Measurements from ENCODE around the gene GPRIN2.
"Not testable (repeated sequence)": the region's sequence is repeated elsewhere in the genome, so short reads cannot be mapped to it uniquely, and the experiment has no call there.

GPRIN2 gene

DNA sequence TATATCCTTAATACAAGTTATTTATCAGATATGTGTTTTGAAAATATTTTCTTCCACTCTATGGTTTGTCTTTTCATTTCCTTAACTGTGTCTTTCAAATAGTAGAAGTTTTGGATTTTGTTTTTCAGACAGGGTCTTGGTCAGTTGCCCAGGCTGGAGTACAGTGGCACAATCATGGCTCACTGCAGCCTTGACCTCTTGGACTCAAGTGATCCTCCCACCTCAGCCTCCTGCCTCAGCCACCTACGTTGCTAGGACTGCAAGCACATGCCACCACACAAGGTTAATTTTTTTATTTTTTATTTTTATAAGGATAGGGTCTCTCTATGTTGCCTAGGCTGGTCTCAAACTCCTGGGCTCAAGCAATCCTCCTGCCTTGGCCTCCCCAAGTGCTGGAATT, 24.2 kb downstream of the GPRIN2 start:
- not testable (repeated sequence) for DNase-seq

DNA sequence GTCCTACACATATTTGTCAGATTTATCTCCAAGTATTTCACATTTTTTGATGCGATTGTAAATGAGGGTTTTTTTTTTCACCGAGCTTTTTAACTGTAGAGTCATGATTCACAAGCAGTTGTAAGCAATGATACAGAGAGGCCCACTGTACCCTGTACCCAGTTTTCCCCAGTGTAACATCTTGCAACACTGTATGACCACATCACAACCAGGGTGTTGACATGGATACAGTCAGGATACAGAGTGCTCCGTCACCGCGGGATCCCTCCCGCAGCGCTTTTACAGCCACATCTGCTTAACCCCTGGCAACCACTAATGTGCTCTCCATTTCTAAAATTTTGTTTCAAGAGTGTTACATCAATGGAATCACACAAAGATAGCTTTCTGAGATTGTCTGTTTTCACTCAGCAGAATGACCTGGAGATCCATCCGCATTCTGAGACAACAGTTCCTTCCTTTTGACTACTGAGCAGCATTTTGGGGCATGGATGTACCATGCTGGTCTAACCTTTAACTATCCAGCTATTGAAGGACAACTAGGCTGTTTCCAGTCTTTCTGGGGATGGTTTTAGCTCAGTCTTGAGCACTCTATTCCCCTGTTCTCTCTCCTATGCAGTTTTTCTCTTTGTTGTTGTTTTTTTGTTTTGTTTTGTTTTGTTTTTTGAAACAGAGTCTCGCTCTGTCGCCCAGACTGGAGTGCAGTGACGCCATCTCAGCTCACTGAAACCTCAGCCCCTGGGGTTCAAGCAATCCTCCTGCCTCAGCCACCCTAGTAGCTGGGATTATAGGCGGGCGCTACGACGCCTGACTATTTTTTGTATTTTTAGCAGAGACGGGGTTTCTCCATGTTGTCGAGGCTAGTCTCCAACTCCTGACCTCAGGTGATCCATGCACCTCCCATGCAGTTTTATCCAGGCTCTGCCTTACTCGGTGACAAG, 25.9 kb downstream of the GPRIN2 start:
- DNase-seq: no peak

DNA sequence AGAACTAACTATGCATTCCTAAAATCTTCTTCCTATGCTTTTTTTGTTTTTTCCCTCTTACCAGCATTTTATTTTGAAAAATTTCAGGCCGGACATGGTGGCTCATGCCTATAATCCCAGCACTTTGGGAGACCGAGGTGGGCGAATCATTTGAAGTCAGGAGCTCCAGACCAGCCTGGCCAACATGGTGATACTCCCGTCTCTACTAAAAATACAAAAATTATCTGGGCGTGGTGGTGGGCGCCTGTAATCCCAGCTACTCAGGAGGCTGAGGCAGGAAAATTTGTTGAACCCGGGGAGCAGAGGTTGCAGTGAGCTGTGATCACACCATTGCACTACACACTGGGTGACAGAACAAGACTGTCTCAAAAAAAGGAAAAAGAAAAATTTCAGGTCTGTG, 26.7 kb downstream of the GPRIN2 start:
- DNase-seq: not testable (repeated sequence)

DNA sequence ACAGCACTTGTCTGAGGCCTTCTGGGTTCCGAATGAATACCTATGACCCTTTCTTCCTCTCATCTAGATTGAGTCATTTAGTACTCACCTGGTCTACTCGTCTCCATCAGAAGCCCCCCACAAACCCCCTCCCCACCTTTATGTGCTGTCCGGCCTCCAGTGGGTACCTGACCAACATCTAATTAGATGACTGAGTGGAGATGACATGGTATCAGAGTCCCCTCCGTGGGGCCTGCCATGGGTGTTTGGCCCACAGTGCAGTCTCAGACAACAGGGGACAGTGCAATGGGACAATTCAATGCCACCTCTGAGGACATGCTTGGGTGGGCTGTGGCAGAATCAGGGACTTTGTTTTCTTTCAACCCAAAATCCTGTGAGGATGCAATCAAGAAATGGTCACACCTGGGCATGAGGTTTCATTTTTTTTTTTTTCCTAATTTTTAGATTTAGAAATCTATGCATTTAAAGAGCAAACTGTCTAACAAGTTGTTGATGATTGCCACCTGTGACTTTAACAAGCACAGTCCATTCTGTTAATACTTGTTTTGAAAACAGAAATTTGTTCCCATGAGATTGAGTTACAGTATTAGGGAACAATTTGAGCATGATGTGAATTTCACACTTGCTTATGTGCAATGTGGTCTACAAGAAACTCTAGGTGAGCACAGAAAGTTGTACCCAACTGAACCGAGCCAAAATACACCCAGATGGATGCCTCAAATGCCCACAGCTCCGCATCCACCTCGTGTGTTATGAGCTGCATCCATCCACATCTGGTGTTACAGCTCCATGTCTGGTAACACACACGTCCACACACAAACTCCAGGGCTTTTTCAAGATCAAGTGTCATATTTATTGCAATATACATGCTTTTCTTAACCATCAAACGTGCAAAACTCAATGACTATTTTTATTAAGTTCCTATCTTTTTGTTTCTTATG, 27.5 kb downstream of the GPRIN2 start:
- no peak for DNase-seq

DNA sequence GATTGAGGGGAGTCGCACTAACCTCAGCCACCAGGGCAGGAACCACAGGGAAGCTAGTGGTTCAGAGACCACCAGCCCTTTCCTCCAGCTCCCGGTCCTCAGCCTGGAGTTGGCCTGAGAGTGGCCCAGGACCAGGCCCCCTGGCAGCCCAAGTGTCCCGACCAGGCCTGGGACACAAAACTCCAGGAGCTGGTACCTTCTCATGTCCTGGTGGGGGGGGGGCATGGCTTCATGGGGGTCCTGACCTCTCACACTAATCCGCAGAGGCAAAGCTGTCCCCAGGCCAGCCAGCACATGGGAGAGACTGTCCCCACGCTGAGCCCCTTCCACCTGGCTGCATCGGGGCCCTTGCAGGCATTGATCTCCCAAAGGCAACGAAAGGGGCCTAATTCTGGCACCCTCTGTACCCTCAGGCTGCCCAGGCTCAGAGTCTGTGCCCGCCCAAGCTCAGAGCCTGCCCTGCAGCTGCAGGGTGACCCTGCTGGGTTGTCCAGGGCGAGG, 28.2 kb downstream of the GPRIN2 start:
- no peak for DNase-seq

DNA sequence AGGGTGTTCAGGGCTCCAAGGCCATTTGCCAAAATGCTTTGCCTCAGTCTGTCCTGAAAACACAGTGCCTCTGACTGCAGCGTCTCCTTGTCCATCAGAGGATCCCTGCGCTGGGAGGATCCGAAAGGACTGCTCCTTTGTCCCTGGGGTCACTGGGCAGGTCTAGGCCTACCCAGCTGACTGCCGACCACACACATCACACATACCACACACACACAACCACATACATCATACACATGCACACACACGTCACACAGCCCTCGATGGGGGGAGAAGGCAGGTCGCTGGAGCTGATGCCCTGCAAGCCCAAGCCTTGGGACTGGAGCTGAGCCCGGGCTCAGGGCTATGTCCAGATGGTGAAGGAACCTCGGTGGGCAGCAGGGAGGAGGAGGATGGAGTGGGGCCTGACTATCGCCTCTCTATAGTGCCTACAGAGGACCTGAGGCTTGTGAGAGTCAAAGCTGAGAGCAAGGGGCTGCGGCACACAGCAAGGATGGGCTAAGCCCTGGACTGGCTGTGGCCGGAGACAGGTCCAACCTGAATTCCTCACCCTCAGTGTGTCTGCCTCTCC, 29.1 kb downstream of the GPRIN2 start:
- no peak for DNase-seq

DNA sequence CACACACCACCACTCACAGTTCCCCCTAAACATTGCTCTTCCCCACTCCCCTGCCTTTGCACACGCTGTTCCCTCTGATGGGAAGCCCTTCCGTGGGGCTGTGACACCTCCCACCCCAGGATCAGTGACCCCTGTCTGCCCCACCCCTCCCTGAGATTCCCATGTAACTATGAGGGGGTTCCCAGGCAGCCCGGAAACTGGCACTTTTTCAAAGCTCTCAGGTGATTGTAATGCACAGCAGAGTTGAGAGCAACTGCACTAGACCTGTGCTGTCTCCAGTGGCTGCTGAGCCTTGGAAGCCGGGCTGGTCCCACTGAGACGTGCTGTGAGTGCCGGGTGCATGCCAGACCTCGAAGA, 29.8 kb downstream of the GPRIN2 start:
- no peak for DNase-seq

- DNase-seq: no peak
These were observed 30.4 kb downstream of the GPRIN2 start for GRCh38 chr10:46525824-46526681.

DNA sequence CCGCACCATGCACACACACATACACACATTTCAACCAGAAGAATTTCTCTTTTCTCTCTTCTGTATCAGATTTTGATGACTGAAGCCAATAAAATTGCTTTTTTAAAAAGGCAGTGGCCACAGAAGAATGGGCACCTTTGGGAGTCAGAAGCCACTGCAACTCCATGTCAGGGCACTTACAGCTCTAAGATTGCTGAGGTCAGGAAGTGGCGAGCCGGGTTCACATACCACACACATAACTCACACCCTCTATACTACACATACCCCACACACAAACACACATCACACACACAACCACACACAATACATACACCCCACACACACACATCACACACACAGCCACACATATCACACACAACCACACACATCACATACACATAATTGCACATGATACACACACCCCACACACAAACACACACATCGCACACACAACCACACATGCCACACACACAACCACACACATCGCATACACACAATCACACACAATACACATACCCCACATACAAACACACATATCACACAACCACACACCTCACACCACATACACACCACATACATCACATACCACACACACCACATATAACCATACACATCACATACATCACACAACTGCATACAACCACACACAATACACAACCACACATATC, 31.2 kb downstream of the GPRIN2 start:
- DNase-seq: no peak

DNA sequence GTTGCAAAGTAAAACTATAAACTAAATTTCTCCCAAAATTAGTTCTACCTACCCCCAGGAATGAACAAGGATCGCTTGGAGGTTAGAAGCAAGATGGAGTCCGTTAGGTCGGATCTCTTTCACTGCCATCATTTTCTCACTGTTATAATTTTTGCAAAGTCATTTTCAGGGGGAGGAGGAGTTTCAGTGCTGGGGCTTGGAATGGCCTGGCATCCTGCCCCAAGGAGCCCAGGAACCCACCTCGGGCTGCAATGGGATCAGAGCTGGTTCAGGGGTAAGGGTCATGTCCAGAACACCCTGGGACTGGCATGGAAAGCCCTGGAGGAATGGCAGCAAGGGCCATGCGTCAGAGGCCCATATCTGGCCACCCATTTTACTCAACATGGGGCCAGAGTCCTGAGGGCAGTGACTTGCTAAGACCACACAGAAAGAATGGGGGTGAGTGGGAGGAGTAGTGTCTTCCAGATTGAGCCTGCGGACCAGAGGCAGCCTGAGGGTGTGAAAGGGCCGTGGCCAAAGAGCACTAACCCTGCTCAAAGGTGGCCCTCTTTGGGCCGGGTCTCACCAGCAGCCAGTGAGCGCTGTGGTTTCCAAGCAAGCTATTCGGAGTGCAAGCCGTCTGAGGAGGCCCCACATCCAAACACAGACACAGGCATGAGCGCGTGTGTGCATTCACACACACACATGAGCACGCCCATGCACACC, 31.8 kb downstream of the GPRIN2 start:
- no peak for DNase-seq

GRCh38 chr10:46523962-46524471, 32.4 kb downstream of the GPRIN2 start:
- no peak for DNase-seq

GRCh38 chr10:46523119-46523961, 33.1 kb downstream of the GPRIN2 start:
- DNase-seq: no peak

DNA sequence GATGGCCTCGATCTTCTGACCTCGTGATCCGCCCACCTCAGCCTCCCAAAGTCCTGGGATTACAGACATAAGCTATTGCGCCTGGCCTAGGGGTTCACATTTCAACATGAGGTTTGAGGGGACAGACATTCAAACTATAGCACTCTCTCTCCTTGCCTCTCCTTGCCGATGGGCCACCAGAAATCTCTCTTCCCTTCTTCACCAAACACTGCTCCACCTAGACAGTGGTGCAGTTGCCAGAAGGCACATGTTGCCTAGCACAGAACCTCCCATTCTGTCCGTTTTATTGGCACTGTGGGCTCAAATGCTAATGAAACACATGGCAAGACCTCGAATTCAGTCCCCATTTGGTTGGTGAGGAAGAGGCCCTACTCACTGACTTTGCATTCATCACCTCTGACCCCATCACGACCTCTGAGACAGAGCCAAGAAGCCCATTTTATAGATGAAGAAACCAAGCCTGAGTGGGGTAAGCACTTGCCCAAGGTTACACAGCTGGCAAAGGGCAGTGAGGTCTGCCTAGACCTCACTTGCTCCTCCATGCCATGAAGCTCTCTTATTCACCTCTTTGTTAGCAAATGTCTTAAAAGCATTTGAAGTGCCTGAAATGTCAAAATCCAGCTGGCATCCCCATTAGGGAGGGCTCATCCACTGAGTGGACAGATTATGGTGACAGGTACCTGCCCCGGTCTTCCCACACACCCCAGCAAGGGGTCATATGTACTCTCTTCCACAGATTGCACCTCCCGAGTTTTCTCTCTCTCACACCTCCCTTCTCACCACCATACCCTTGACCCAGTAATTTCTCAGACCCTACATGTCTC, 34.0 kb downstream of the GPRIN2 start:
- DNase-seq: no peak

DNA sequence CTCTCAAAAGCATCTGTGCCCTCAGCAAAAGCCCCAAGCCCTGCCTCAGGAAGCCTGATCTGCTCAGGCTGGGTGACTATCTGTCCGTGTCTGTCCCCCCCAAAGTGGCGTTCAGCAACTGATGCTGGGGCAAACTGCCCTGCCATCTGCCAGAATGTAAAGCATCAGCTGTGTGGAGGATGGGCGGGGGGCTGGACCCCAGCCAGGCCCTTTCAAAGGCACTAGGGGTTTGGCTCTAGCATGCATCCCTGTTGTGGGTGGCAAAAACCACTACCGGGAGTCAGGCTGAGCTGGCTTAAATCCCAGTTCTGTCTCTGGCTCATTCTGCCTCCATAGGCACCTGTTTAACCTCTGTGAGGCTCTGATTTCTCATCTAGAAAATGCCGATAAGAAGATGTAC, 35.5 kb downstream of the GPRIN2 start:
- no peak for DNase-seq

DNA sequence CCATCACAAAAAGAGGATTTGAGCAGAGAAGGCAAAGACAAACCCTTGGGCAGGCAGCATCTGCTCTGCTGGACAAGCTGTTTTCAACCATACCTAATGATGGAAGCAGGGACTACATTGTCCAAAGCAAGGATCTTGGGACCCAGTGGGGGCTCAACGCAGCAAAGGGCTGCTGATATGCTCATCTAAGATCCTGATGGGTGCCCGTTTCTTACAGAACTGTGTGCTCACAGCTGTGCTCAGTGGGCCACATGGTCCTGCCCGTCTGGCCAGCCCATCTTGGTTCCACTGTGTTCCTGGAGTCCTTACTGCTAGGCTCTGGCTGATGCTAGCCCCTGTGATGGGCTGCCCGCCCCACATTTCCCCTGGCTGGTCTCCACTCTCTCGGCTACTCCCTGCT, 36.1 kb downstream of the GPRIN2 start:
- DNase-seq: no peak

DNA sequence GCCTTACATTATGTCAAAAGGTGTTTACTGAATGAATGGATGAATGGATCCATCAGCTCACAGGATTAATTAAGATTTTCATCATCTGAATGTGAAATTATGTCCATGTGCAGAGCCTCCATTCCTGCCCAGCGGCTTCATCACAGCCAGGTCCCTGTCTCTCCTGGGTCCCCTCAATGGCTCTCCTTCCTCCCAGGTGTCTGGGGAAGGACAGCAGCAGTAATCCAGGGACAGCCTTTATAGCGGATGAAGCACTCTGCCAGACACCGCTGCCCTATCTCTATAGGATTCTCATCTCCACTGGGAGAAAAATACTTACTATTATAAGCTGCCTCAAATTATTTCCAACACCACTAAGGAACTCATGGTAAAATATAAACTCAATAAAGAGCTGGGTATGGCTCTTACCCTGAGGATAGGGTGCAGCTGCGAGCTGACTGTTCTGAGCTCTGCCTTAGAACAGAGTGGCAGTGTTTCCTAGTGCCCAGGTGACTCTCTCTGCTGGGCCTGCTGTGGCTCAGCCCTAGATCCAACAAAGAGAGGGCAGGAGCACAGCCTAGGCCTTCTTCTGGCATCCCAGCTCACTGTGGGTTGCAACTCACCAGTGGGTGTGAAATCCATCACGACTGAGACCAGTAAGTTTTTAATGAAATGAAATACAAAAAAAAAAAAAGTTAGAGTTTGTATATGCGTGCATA, 38.3 kb downstream of the GPRIN2 start:
- no peak for DNase-seq

- DNase-seq: no peak
These were observed 38.9 kb downstream of the GPRIN2 start for GRCh38 chr10:46517541-46517940.

Data from NCI-H1436 treated with DMSO at 0.1 percent for 48 hours (cell line).